Esophagus squamous epithelium (tissue), 5 donors: ENCODE results near the gene DNTTIP2. TPM values are rescaled to one million over a fixed set of nuclear protein-coding genes. Genes with fewer than 3 reads are reported as not detected.
"Not testable (repeated sequence)": the region's sequence is repeated elsewhere in the genome, so short reads cannot be mapped to it uniquely, and the experiment has no call there.

Experiments used
- DNase-seq: peaks from one replicate; lab custom pipeline; 2025; lab: John Stamatoyannopoulos, UW
- H3K27ac ChIP-seq, 4 donors: fragments of 200-600 bp; sonication (generic); one replicate each; pipeline ENCODE4 v1.5.1; 2016 to 2019; ENCODE audit warnings: mild to moderate bottlenecking in 1 of 4
- H3K27me3 ChIP-seq, 4 donors: fragments of 200-600 bp; sonication (generic); 1 replicate in 3 of 4; 2 replicates in 1 of 4; pipeline versions ENCODE4 v1.5.1 to v1.6.0; 2017 to 2021; ENCODE audit warnings: antibody characterized with exemption in 1 of 4
- H3K36me3 ChIP-seq, 3 donors: fragments of 200-600 bp; sonication (generic); one replicate each; pipeline ENCODE4 v1.5.1; 2016 to 2019
- H3K4me1 ChIP-seq, 3 donors: fragments of 200-600 bp; sonication (generic); one replicate each; pipeline ENCODE4 v1.5.1; 2017 to 2019
- H3K4me3 ChIP-seq, 4 donors: fragments of 200-600 bp; sonication (generic); 1 replicate in 3 of 4; 2 replicates in 1 of 4; pipeline ENCODE4 v1.5.1; 2016 to 2019; ENCODE audit warnings: mild to moderate bottlenecking in 2 of 4, moderate library complexity in 1 of 4
- H3K9me3 ChIP-seq, 3 donors: fragments of 200-600 bp; sonication (generic); one replicate each; pipeline ENCODE4 v1.5.1; 2016 to 2019
- CTCF ChIP-seq, 6 experiments: fragments of 450-650 bp in 4 of 6; fragments of 200-600 bp in 2 of 6; sonication (generic) in 2 of 6; IDR thresholded peaks; one replicate each; pipeline ENCODE4 v1.5.1; 2016 to 2019; ENCODE audit warnings: antibody characterized with exemption in 6 of 6, mild to moderate bottlenecking in 4 of 6, moderate library complexity in 4 of 6
- POLR2A ChIP-seq, 4 donors: fragments of 450-650 bp; IDR thresholded peaks; one replicate each; pipeline ENCODE4 v1.6.1; 2017; ENCODE audit warnings: antibody characterized with exemption in 4 of 4, mild to moderate bottlenecking in 4 of 4, moderate library complexity in 3 of 4
- WGBS, 2 donors: methylation state at CpG; one replicate each; pipeline ENCODE4 v1.1.5; 2018; 5-methylcytosine and 5-hydroxymethylcytosine counted together
- intact Hi-C: fragments of 100-400 bp; cut with DNase I; formaldehyde crosslinking; loops from one replicate; pipeline ENCODE4 v1.15.0; 2022
- total RNA-seq, 4 donors: library from RNA; depleted of rRNA; stranded (reverse); fragments of >200 nt; gene quantifications; one replicate each; pipeline ENCODE4 v1.1.0, GENCODE V29; 2016
- donor health status: DM: yes; HTN: yes; CAD: no.

Gene DNTTIP2
- total RNA-seq, 4 donors from 2014 or later: 20.8 to 42.2 (median 35.7) TPM

GRCh38 chr1:93839307-93839706, 39.7 kb downstream of the DNTTIP2 start:
- intact Hi-C loops: no loop called here
- DNase-seq: no peak
- Histone ChIP-seq H3K4me1 (peaks cover 0 to 18% (median 0%) of the 10 kb centered on the region in 3 donors), H3K4me3 (no peak overlapping the region), H3K27ac (no peak overlapping the region), H3K27me3 (no peaks in the 10 kb centered on the region), H3K9me3 (no peaks in the 10 kb centered on the region), H3K36me3 (peaks cover 0 to 8% (median 0%) of the 10 kb centered on the region in 3 donors)
- no peak for TF ChIP-seq POLR2A (IDR thresholded peaks at IDR 0.05)
- no peak for TF ChIP-seq CTCF (IDR thresholded peaks at IDR 0.05)
- 14 to 24% methylated on average over 1 of the region's 1 CpG for WGBS, 2 donors

GRCh38 chr1:93837961-93838360, 41.0 kb downstream of the DNTTIP2 start:
- intact Hi-C loops: no loop called here
- peaks cover 0 to 15% (median 0%) of the 10 kb centered on the region in 3 donors for H3K4me1 ChIP-seq
- H3K4me3 ChIP-seq: no peak overlapping the region
- TF ChIP-seq CTCF (IDR thresholded peaks at IDR 0.05) (no peak), POLR2A (IDR thresholded peaks at IDR 0.05) (no peak)
- WGBS, 2 donors: 94 to 95% methylated on average over 3 of the region's 3 CpGs
- H3K9me3 ChIP-seq: peaks cover 0 to 7% (median 6%) of the 10 kb centered on the region in 3 donors
- no peak for DNase-seq
- peaks cover 0 to 8% (median 0%) of the 10 kb centered on the region in 3 donors for H3K36me3 ChIP-seq
- no peak overlapping the region for H3K27ac ChIP-seq
- no peaks in the 10 kb centered on the region for H3K27me3 ChIP-seq

GRCh38 chr1:93833293-93833692, 45.7 kb downstream of the DNTTIP2 start:
- Histone ChIP-seq H3K9me3 (peaks cover 0 to 19% (median 10%) of the 10 kb centered on the region in 3 donors), H3K4me1 (peaks cover 0 to 13% (median 0%) of the 10 kb centered on the region in 3 donors)
- intact Hi-C loops, H3K36me3 ChIP-seq, DNase-seq, H3K27ac ChIP-seq, H3K27me3 ChIP-seq, H3K4me3 ChIP-seq: not testable (repeated sequence)
- WGBS, 2 donors: 83 to 92% methylated on average over 3 of the region's 3 CpGs

- Histone ChIP-seq H3K4me1 (peaks cover 0 to 13% (median 0%) of the 10 kb centered on the region in 3 donors), H3K27me3 (no peaks in the 10 kb centered on the region), H3K9me3 (peaks cover 0 to 19% (median 10%) of the 10 kb centered on the region in 3 donors), H3K4me3 (no peak overlapping the region), H3K27ac (no peak overlapping the region), H3K36me3 (no peaks in the 10 kb centered on the region)
- no peak for DNase-seq
- TF ChIP-seq CTCF (IDR thresholded peaks at IDR 0.05) (no peak), POLR2A (IDR thresholded peaks at IDR 0.05) (no peak)
- WGBS, 2 donors: 75 to 94% methylated on average over 4 of the region's 4 CpGs
- intact Hi-C loops: no loop called here
These were observed 49.9 kb downstream of the DNTTIP2 start for GRCh38 chr1:93829061-93829460.

GRCh38 chr1:93828367-93828755, 50.6 kb downstream of the DNTTIP2 start:
- H3K27me3 ChIP-seq: no peaks in the 10 kb centered on the region
- H3K27ac ChIP-seq: no peak overlapping the region
- peaks cover 0 to 16% (median 8%) of the 10 kb centered on the region in 3 donors for H3K9me3 ChIP-seq
- intact Hi-C loops: no loop called here
- peaks cover 0 to 13% (median 0%) of the 10 kb centered on the region in 3 donors for H3K4me1 ChIP-seq
- no peak for DNase-seq
- 94 to 100% methylated on average over 1 of the region's 1 CpG for WGBS, 2 donors
- no peak overlapping the region for H3K4me3 ChIP-seq
- TF ChIP-seq CTCF (IDR thresholded peaks at IDR 0.05): no peak
- TF ChIP-seq POLR2A (IDR thresholded peaks at IDR 0.05): no peak
- no peaks in the 10 kb centered on the region for H3K36me3 ChIP-seq
